ENCODE data around the gene TUBGCP6. TPM values are rescaled to one million over a fixed set of nuclear protein-coding genes. Genes with fewer than 3 reads are reported as not detected.

The TUBGCP6 gene
- total and polyA plus RNA-seq, 2 donors (not counting 1 experiment from before 2014, with no cell fraction given) = 137 to 178 TPM

DNA sequence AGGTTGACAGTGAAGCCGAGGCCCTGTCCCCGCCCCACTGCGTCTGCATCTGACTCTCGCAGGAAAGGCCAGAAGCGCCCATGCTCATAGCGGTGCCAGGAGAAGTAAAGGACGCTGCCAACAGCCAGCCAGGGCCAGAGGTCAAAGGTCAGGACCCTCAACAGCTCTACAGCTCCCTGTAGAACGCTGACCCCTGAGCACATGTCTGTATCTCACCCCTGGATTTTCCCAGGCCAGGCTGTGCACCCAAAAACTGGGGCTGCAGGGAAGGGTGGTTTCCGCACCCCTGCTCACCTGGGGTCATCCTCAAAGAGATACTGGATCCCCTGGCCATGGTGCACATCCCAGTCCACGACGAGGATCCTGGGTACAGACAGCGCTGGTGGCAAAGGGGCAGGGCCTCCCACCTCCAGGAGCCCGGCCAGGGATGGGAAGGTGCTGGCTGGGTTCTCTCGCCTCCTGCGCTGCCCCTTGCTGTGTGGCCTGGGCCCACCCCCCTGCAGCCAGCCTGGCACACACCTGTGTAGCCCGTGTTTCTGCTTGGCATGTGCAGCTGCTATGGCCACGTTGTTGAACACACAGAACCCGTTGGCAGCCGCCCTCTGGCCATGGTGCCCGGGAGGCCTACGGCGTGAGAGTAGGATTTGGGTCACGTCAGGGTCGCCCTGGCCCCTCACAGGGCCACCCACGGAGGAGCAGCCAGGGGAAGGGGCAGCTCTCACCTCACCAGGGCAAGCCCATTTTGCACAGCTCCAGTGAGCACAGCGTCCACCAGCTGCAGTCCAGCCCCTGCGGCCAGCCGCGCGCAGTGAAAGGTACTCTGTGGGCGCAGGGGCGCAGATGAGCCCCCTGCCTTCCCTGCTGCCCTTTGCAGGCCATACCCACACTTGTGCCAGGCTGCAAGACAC lies 4.8 kb upstream of the TUBGCP6 start:
- H3K27me3 ChIP-seq (replicated peaks in 1 of 4; ENCODE audit: control extremely low read depth in 1 of 4, control insufficient read depth in 3 of 4, insufficient read depth in 4 of 4, low read length in 3 of 4) = no peaks in the 10 kb centered on the region
- H3K79me2 ChIP-seq (ENCODE audit: control insufficient read depth, insufficient read depth, low read length) = peaks cover 32% of the 10 kb centered on the region
- H4K20me1 ChIP-seq (ENCODE audit: control insufficient read depth, insufficient read depth, low read length, poor library complexity, severe bottlenecking) = peaks cover 42% of the 10 kb centered on the region
- 97% methylated on average over 32 of the region's 32 CpGs for WGBS (ENCODE audit: insufficient coverage)
- peak overlapping the region; percentile 86 for H3K4me3 Mint-ChIP-seq
- intact Hi-C loops (cut with micrococcal nuclease) = loop anchor here (5.0 kb wide), 1 partner anchor 333 kb away; the partner anchor contains the start of gene CHKB
- no peak for TF ChIP-seq EZH2 (IDR thresholded peaks at IDR 0.05; ENCODE audit: borderline replicate concordance, insufficient read depth, low read depth, low read length, poor library complexity, severe bottlenecking)
- TF ChIP-seq, protein P1, sequence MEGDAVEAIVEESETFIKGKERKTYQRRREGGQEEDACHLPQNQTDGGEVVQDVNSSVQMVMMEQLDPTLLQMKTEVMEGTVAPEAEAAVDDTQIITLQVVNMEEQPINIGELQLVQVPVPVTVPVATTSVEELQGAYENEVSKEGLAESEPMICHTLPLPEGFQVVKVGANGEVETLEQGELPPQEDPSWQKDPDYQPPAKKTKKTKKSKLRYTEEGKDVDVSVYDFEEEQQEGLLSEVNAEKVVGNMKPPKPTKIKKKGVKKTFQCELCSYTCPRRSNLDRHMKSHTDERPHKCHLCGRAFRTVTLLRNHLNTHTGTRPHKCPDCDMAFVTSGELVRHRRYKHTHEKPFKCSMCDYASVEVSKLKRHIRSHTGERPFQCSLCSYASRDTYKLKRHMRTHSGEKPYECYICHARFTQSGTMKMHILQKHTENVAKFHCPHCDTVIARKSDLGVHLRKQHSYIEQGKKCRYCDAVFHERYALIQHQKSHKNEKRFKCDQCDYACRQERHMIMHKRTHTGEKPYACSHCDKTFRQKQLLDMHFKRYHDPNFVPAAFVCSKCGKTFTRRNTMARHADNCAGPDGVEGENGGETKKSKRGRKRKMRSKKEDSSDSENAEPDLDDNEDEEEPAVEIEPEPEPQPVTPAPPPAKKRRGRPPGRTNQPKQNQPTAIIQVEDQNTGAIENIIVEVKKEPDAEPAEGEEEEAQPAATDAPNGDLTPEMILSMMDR (IDR thresholded peaks at IDR 0.05) = no peak
- peak overlapping the region; percentile 95 for H3K4me2 ChIP-seq (replicated peaks; ENCODE audit: low read depth, low read length, poor library complexity, severe bottlenecking)
- H3K27ac Mint-ChIP-seq = no peak overlapping the region
- ATAC-seq (ENCODE audit: low read depth) = no peak
- H3K4me1 ChIP-seq (ENCODE audit: control insufficient read depth in 2 of 2, insufficient read depth in 2 of 2, low read length in 2 of 2) = peaks cover 20 to 50% of the 10 kb centered on the region in 2 donors
- H3K9ac ChIP-seq (ENCODE audit: low read length) = peak overlapping the region; percentile 79
- H3K27ac ChIP-seq (ENCODE audit: low read length in 2 of 2) = no peak overlapping the region
- ChIA-PET CTCF (interaction anchor here (1.0 to 3.8 kb wide), 6 partner anchors 9 to 276 kb away, joined by 3 to 52 read pairs (median 15); partner anchors contain the start of genes DENND6B and SCO2), POLR2A (interaction anchor here (1.2 to 3.1 kb wide), 2 partner anchors 44 to 371 kb away, joined by 4 to 12 read pairs; no protein-coding TSS in a partner anchor)
- H3K4me3 ChIP-seq (ENCODE audit: control extremely low read depth in 1 of 5, extremely low read depth in 1 of 5, insufficient read depth in 1 of 5, low read depth in 2 of 5, low read length in 4 of 5) = peak overlapping the region in 2 of 5 experiments; percentile 5 to 69
- DNase-seq = no peak
- no peaks in the 10 kb centered on the region for H3K9me3 Mint-ChIP-seq (ENCODE audit: insufficient read depth)
- no peak overlapping the region for H2AFZ ChIP-seq (ENCODE audit: insufficient read depth, low read depth, low read length, poor library complexity, severe bottlenecking)
- H3K4me1 Mint-ChIP-seq = peaks cover 27% of the 10 kb centered on the region
- H3K9me3 ChIP-seq (ENCODE audit: control extremely low read depth in 1 of 3, control insufficient read depth in 2 of 3, insufficient read depth in 1 of 3, low read length in 2 of 3) = no peaks in the 10 kb centered on the region
- peaks cover 0 to 29% of the 10 kb centered on the region in 2 experiments for H3K36me3 ChIP-seq (replicated peaks in 1 of 2; ENCODE audit: control extremely low read depth in 1 of 2, control insufficient read depth in 1 of 2, extremely low read depth in 1 of 2, insufficient read depth in 2 of 2, low read length in 1 of 2)
- no peaks in the 10 kb centered on the region for H3K27me3 Mint-ChIP-seq

All from B cell (primary cell).